GM18499 (cell line): Measurements from ENCODE around the gene SLC49A4.

Experiments used
- ATAC-seq: cut with Tn5 transposase; IDR thresholded peaks from one replicate; pipeline ENCODE4 v1.9.1; 2021; ENCODE audit warnings: moderate number of reproducible peaks; ENCODE audit not compliant: insufficient read depth, unreplicated experiment

The SLC49A4 gene

DNA sequence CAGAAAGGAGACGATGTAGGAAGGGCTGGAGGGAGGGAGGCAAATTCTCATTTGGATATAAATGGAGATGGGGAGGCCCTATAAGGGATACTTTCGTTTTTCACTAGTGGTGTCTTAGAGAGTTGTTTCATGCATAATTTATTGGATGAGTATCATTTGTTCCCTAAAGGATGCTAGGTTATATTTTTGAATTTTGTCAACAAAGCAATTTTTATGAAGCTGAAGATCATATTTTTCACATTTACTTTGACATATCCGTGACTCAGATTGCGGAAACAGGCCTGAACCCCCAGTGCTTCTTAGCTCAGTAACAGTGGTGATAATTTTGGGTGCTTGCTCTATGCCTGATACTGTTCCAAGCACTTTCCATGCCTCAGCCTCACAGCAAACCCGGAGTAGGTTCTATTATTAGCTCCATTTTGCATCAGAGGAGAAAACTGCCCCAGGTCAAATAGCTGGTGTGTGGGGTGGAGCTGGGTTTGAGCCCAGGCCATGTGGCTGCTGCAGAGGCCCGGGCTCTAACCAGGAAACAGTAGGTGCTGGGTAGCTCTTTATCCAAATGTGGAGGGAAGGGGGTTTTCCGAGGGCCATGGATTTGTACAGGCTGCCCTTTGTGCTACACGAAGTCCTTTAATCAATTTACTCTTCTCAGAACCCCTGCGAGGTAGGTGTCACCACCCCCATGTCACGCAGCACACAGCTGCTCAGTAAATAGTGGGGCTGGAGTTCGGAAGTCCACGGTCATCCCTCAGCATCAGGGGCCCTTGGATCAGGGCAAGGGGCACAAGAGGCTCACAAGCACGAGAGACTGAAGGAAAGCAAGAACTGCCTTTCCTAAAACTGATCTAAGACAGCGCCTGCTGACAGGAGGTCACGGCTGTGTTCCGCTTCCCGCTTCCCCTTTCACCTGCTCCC is 99.1 kb downstream of the SLC49A4 start:
- no peak for ATAC-seq

DNA sequence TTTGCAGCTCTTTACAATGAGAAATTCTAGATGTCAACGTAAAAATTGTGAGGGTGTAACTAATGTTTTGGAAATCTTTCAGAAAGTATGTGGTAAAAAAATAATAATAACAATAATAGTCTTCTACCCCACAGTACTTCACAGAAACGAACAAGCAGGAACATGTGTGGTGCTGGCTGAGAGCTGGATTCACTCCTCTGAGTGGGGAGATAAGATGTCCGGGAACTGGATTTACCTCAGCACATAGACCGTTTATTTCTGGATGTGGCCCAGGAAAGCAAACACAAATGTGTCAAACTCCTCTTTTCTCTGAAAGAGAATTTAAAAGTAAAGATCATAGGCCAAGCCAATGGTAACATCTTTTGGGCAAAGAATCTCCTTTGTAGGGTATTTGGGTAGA is 103.4 kb downstream of the SLC49A4 start:
- no peak for ATAC-seq

DNA sequence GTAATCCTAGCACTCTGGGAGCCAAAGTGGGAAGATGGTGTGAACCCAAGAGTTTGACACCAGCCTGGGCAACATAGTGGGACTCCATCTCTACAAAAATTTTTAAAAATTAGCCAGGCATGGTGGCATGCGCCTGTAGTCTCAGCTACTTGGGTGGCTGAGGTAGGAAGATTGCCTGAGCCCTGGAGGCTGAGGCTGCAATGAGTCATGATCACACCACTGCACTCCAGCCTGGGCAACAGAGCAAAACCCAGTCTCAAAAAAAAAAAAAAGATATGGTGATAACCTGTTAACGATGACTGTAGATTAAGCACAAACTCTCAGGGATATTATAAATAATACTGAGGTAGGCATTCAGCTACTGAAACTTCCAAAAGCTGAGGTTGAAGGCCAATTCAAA is 107.5 kb downstream of the SLC49A4 start:
- no peak for ATAC-seq

DNA sequence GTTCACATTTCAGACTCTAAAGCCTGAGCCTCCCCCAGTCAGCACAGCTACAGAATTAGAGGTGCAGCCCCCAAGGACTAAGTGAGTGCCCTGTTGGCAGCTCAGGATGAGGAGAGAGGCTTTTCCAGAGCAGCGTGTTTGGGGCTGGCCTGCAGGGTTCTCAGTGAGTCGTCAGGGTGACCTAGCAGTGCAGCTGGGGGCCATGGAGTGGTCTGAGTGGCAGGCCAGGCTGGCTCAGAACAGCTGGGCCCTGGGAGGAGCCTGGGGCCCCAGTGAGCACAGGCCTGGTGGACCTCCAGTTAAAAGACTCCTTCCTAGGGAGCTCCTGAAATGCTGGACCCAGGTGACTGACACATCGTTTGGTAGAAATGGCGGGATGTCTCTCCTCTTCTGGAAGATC is 108.3 kb downstream of the SLC49A4 start:
- no peak for ATAC-seq

DNA sequence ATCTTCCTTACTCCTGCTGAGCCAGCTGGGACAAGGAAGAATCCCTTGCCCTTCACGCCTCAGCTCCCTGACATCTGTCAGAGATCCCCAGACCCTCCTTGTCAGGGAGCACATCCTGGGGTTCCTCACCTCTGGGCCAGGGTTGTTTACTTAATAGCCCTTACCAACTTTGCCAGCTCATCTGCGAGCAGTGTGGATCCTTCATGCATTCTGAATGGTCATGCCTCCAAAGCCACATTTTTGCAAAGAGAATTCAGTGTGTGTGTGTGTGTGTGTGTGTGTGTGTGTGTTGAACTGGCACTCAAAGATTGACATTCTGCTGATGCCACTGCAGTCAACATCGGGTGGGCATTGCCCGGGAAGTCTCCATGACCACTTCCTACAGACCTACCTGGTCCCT is 112.6 kb downstream of the SLC49A4 start:
- no peak for ATAC-seq

DNA sequence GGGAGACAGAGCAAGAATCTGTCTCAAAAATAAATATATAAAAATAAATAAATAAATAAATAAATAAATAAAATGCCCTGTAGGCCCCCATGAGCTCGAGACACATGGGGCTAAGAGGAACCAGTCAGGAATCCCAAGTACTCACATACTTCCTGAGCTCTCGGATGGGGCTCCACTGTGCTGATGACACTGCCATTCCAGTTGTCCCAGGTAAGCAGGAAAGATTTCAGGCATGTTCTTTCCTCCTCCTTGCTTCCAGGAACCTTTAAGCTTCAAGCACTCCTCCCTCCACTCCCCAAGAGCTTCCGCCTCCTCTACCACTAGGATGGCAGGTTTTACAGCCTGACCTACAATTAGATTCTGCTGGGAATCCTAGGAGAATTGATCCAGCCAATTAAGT is 113.4 kb downstream of the SLC49A4 start:
- ATAC-seq, result no peak

DNA sequence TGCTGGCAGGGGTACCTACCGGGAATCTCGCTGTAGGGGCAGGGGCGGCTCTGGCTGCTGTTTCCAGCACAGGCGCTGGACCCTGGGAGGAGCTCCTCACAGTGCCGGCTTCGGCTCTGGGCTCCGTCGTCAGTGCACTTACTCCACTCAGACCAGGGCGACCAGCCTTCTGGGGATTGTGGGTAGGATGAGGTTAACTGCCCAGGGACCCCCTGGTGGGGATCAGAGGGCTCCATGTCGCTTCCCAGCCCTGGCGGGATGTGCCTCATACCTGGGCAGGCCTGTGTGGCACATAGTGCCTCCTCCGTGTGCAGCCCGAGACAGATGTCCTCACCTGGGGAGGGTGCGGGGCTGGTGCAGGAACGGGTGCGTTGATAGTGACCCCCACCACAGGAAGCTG is 117.0 kb downstream of the SLC49A4 start:
- no peak for ATAC-seq

DNA sequence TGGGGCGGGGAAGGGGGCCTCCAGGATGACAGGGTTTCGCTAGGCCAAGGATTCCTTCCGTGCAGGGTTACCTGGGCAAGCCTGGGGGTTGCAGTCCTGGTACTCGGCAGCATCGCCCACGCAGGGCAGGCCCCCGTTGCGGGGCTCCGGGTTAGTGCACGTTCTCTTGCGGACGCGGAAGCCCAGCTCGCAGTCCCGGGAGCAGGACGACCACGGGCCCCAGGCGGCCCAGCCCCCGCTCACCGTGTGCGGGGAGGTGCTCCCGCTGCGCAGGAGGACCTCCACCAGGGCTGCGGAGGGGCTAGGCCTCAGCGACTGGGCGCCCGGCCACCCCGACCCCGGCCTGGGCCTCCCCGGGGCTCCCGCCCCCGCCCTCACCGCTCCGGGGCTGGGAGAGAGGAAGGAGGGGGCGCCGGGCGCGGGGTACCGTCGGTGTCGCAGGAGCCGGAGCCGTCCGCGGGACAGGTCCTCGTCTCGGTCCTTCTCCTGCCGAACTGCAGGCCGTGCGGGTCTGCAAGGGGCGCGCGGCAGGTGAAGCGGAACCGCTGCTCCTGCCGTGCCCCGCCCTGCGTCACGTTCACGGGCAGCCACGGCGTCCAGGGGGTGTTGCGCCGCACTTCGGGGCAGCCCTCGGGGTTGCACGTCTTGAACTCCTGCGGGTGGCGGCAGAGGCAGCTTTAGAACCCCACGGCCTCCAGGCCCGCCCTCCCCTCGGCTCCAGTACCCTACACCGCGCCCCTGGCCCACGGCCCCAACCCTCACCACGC is 118.1 kb downstream of the SLC49A4 start:
- no peak for ATAC-seq

DNA sequence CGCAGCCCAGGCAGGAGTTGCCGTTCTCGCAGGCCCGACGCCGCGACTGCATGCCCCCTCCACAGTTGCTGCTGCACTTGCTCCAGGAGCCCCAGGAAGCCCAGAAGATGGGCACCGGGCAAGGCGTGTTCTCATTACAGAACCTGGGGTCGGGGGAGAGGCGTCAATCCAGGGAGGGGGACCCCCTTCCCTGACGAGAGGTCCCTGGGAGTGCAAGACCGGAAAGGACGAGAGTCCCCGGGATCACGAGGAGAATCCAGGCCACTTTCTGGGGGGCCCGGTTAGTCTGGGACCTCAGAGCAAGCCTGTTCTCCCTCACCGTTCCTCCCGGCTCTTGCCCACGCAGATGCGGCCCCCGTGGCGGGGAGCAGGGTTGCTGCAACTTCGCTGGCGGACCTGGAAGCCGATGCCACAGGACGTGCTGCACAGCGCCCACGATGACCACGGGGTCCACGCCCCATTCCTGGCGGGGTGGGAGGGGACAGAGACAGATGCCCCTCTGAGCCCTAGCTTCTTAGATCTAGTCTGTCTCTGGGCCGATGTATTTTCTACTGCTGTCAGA is 118.8 kb downstream of the SLC49A4 start:
- ATAC-seq, result no peak

DNA sequence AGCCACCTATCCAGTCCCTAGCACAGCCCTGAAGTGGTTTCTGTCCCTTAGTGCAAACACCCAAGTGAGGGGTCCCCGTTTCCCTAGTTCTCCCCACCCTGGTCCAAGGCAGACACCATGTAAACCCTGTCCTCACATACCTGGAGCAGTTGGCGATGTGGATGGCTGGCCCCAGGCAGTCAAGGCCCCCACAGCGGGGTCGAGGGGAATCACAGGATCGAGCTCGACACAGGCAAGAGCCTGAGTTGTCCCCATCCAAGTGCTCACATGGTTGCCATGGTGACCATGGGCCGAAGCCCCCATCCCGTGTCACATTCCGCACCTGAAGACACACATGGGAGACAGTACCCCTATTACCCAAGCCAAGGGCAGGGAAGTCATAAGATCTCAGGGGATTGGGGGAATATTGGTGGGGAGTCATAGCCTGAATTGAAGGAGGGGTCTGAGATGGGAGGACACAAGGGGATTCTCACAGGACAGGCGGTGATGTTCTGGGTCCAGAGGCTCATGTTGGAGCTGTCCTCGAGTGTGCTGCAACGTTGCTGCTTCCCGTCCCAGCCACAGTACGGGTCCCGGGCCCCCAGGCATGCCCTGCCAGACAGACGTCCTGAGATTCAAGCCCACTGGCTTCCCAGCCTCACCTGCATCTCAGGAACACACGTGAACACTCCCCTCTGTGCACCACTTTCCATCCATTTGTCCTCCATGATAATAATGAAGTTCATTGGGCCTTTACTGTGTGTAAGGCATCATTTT is 120.6 kb downstream of the SLC49A4 start:
- no peak for ATAC-seq

DNA sequence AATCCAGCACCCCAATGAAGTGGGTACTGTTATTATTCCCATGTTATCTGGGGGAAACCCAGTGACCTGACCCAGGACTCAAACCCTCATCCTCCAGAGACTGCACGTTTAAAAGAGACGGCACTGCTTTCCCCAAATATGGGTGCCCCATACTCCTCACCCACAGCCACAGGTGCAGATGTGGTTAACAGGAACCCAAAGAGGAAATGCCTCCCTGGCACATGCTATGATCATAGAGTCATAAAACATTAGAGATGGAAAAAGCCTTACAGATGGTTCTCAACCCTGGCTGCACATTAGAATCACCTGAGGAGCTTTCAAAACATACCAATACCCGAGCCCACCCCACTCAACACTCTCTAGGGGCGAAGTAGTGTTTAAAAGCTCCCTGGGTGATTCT is 121.2 kb downstream of the SLC49A4 start:
- ATAC-seq, result no peak

DNA sequence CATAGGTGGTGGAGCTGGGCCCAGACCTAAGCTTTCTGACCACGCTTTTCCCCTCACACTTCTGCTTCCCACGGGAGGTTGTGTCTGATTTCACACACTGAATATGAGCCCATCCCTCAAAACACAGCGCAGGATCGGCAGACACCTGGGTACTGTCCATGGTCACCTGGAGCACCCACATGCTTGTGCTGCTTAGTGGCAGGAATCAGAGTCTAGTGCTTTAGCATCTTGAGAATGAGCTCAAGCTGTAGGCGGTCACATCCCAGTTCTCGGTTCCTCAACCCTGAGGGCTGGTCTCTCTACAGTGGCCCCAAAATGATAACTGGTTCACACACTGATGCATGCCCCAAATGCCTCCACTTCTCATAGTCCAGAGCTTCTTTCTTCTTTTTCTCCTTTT is 121.7 kb downstream of the SLC49A4 start:
- ATAC-seq, result no peak

DNA sequence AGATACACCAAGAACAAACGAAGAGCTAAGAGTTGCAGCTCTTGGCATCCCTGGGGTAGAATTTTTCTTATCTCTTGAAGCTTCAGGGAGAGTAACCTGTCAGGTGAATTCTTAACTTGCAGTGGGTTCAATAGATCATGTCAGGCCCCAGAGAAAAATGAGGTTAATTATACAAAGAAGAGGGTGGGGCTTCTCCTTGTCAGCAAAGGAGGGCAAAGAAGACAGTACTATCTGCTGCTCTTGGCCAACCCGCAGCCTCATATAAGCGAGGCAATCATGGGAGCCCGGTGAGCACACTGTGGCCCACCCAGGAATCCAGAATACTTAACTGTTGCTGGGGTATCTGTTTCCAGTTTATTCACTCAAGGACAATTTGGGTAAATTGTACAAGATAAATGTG is 122.5 kb downstream of the SLC49A4 start:
- ATAC-seq, result no peak

DNA sequence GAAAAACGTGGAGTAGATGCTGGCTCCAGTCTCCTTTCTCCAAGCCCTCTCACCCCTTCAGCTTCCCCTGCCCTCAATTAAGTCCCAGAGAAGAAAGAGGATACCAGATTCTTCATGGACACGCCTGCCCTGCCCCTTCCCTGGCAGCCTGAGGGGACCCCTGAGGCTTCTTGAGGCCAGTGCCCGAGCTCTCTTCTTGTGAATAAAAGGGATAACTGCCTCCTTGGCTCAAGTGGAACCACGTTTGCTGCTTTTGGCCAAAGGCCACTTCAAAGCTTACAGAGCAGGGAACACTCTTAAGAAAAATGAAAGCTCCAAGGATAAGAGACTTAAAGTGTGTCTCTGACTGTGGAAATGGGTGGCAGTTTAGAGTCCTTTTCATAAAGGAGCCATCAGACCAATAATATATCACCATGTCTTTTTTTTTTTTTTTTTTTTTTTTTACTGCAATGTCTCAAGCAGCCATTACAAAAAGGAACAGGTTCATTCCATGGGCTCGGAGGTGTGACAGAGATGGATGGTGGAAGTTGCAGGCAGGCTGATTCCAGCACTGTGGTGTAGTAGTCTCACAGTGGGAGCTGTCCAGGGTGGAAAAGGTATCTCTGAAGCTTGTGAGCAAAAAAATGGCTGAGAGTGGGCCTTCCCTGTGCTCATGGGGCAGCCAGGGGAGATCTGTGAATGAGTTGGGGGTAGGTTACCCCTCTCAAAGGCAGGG is 123.9 kb downstream of the SLC49A4 start:
- ATAC-seq, result no peak

DNA sequence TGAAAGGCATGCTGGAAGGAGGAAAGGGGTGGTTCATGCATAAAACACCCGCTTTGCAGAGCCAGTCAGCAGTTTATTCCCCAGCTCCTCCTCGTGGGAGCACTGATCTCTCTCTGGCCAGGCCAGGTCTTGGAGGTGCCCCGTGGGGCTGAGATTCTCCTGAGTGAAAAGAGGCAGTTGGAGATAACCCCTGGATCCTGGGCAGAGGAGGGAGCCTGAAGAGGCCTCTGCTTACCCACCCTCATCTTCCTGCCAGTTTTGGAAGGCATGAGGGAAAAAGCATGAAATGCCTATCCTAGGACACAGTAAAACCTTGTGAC is 124.4 kb downstream of the SLC49A4 start:
- no peak for ATAC-seq

DNA sequence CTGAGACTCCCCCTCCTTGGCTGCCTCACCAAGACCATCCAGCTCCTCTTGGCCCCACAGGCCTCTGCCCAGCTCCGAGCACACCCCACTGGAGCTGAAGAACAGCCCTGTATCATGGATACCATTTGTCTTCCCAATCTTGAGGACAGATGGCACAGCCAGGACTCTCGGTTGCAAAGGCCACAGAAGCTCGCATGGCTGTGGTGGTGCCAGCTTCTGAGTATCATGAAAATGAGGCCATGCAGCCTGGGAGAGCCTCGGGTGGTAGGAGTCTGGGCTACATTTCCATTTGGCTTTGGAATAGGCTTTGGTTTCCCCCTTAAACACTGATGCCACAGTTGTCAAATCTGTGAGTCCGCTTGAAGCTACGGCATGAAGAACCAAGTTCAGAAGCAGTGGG is 126.1 kb downstream of the SLC49A4 start:
- no peak for ATAC-seq

DNA sequence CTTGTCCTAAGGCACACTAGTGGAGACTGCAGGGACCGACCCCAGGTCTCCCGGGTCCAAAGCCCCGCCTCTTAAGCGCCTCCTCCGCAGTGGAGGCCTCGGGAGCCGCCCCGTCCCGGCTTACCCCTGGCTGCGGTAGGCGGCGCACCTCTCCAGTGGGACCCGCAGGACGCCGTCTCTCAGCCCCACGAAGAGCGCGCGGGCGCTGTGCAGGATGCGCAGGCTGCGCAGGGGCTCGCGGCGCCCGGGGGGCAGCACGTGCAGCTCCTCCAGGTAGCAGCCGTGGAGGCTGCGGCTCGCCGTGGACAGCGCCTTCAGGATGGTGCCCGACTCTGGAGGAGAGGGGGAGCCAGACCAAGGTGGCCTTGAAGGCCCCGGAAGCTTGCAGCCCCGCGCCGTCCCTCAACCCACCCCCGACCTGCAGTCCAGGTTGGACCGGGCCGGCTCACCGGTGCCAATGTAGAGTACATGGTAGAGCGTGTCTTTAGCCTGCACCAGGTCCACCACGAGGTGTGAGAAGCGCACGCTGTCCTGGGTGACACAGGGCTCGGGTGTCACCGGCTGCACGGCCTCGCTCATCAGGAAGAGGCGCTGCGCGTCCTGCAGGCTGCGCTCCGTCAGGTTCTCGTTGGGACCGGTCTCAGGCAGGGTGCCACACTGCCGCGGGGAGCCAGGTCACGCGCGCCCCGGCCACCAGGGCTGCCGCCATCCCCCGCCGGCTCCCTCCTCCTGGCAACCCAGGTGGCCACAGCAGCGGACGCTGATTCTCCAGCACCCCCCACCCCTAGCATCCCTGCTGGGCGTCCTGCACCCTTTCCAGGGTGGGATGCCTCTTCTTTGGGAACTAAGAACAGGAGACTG is 127.2 kb downstream of the SLC49A4 start:
- no peak for ATAC-seq

DNA sequence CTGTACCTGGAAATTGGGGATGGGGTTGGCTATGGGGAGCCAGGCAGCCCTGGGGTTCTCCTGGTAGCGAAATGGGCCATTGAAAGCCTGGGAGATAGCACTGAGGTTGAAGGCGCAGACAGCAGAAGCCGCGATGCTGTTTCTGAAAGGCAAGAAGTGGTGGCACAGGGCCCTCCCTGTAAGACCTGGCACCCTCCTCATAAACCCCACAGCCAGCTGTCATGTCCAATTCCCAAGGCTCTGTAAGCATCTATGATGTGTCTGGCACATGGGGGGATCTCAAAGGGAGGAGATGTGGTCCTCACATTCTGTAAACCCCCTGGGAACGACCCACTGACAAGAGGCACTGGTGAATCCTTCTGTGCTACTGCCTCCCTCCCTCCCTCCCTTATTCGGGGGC is 128.7 kb downstream of the SLC49A4 start:
- no peak for ATAC-seq

DNA sequence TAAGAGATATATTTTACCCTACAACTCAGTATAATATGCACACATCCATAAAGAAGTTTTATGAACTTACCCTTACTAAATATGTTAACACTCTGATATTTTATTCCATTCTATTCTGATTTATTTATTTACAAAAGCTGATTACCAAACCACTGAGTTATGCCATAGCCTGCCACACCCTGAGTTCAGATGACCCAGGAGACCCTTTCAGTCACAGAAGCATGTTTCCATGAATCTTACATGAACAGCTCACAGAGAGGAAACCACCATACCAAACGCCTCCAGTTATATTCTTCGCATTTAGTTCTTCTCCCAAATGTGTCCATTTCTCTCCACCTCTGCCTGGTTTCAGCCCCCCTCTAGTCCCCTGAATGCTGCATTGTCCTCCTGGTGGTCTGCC is 129.2 kb downstream of the SLC49A4 start:
- ATAC-seq, result no peak
